Thoracic aorta (tissue), 2 donors: ENCODE measurements around the gene STIL. TPM values are rescaled to one million over a fixed set of nuclear protein-coding genes. Genes with fewer than 3 reads are reported as not detected.
"Not testable (repeated sequence)": the region's sequence is repeated elsewhere in the genome, so short reads cannot be mapped to it uniquely, and the experiment has no call there.

Experiments
- ATAC-seq: fragments of 150-250 bp; one replicate; pipeline ENCODE4 v1.8.0; 2017; ENCODE audit warnings: low read depth; ENCODE audit not compliant: insufficient number of reproducible peaks, low FRiP score
- DNase-seq: peaks from one replicate; pipeline ENCODE4 v3.0.0-alpha.2; 2020; ENCODE audit warnings: low spot score
- H3K27ac ChIP-seq, 2 donors: fragments of 200-600 bp; sonication (generic); 1 replicate in 1 of 2; 2 replicates in 1 of 2; pipeline ENCODE4 v1.5.1; 2016; ENCODE audit warnings: mild to moderate bottlenecking in 2 of 2, moderate library complexity in 2 of 2
- H3K27me3 ChIP-seq: fragments of 200-600 bp; sonication (generic); replicated peaks from 2 replicates; pipeline ENCODE4 v1.6.0; 2016; ENCODE audit warnings: mild to moderate bottlenecking; ENCODE audit not compliant: insufficient read depth
- H3K36me3 ChIP-seq: fragments of 200-600 bp; sonication (generic); one replicate; pipeline ENCODE4 v1.5.1; 2016
- H3K4me1 ChIP-seq, 2 donors: fragments of 200-600 bp; sonication (generic); 1 replicate in 1 of 2; 2 replicates in 1 of 2; pipeline versions ENCODE4 v1.5.1 to v1.6.0; 2016; ENCODE audit warnings: low read depth in 2 of 2, mild to moderate bottlenecking in 1 of 2; ENCODE audit not compliant: control insufficient read depth in 1 of 2
- H3K4me3 ChIP-seq: fragments of 200-600 bp; sonication (generic); 2 replicates; pipeline ENCODE4 v1.5.1; 2016; ENCODE audit warnings: mild to moderate bottlenecking
- H3K9me3 ChIP-seq: fragments of 200-600 bp; sonication (generic); 2 replicates; pipeline ENCODE4 v1.5.1; 2016
- total RNA-seq, 2 donors: library from RNA; depleted of rRNA; stranded (reverse); fragments of >200 nt; gene quantifications; one replicate each; pipeline versions ENCODE4 v1.1.0 to v1.2.3, GENCODE V29; 2016
- TF ChIP-seq, protein P1 (sequence below): fragments of 200-600 bp; sonication (generic); IDR thresholded peaks from one replicate; pipeline ENCODE4 v1.5.1; 2019; ENCODE audit warnings: antibody characterized with exemption

STIL gene
- total RNA-seq, 2 donors from 2014 or later, result 1.1 to 2.2 TPM

- DNase-seq (no peak), ATAC-seq (no peak)
- Histone ChIP-seq H3K27me3 (no peaks in the 10 kb centered on the region), H3K36me3 (no peaks in the 10 kb centered on the region), H3K4me3 (no peak overlapping the region), H3K9me3 (peaks cover 3% of the 10 kb centered on the region), H3K27ac (no peak overlapping the region), H3K4me1 (no peaks in the 10 kb centered on the region)
- TF ChIP-seq, protein P1, sequence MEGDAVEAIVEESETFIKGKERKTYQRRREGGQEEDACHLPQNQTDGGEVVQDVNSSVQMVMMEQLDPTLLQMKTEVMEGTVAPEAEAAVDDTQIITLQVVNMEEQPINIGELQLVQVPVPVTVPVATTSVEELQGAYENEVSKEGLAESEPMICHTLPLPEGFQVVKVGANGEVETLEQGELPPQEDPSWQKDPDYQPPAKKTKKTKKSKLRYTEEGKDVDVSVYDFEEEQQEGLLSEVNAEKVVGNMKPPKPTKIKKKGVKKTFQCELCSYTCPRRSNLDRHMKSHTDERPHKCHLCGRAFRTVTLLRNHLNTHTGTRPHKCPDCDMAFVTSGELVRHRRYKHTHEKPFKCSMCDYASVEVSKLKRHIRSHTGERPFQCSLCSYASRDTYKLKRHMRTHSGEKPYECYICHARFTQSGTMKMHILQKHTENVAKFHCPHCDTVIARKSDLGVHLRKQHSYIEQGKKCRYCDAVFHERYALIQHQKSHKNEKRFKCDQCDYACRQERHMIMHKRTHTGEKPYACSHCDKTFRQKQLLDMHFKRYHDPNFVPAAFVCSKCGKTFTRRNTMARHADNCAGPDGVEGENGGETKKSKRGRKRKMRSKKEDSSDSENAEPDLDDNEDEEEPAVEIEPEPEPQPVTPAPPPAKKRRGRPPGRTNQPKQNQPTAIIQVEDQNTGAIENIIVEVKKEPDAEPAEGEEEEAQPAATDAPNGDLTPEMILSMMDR, result no peak
These were observed 106.1 kb downstream of the STIL start for GRCh38 chr1:47207803-47208373.

- no peak overlapping the region for H3K27ac ChIP-seq
- DNase-seq (no peak), ATAC-seq (no peak)
- H3K9me3 ChIP-seq, result peaks cover 4% of the 10 kb centered on the region
- H3K36me3 ChIP-seq, result no peaks in the 10 kb centered on the region
- H3K27me3 ChIP-seq, result no peaks in the 10 kb centered on the region
- TF ChIP-seq, protein P1, result no peak
- H3K4me3 ChIP-seq, result no peak overlapping the region
- H3K4me1 ChIP-seq, result no peaks in the 10 kb centered on the region
These were observed 108.0 kb downstream of the STIL start for GRCh38 chr1:47205918-47206317.

DNA sequence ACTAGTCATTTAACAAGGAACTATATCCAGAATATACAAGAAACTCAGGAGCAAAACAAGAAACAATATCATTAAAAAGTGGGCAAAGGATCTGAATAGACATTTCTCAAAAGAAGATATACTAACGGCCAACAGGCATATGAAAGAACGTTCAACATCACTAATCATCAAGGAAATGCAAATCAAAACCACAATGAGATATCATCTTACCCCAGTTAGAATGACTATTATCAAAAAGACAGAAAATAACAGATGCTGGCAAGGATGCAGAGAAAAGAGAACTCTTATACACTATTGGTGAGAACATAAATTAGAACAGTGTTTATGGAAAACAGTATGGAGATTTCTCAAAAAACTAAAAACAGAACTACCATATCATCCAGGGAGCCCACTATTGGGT, 110.4 kb downstream of the STIL start:
- H3K27ac ChIP-seq, H3K9me3 ChIP-seq, H3K27me3 ChIP-seq, H3K4me3 ChIP-seq, H3K4me1 ChIP-seq, H3K36me3 ChIP-seq, ATAC-seq, DNase-seq: not testable (repeated sequence)

DNA sequence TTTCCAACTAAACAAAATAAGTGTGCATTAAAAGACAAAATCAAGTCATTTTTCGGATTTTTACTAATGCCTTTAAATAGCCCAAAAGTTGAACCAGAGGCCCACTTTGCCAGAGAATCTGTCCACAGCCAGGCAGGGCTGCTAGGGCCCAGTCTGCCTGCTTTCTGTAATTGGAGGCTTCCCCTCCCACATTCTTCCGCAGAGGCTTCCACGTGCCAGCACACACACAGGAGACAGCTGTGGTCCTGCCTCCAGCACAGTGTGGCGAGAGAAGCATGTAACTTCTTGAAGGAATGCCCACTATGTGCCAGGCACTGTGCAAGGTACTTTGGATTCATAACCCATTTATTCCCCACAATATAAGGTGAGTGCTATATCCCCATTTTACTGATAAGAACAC, 112.8 kb downstream of the STIL start:
- Histone ChIP-seq H3K9me3 (peaks cover 4% of the 10 kb centered on the region), H3K4me1 (no peaks in the 10 kb centered on the region), H3K27me3 (no peaks in the 10 kb centered on the region), H3K4me3 (no peak overlapping the region), H3K27ac (no peak overlapping the region), H3K36me3 (no peaks in the 10 kb centered on the region)
- no peak for DNase-seq
- TF ChIP-seq, protein P1, result no peak
- ATAC-seq, result no peak

Other genes with a start within 250 kb of the STIL start
- 1 to 10 TPM; 1.1 to 3.9 TPM for gene CYP4Z1, start 246.9 kb downstream of the STIL start, total RNA-seq
- gene CYP4A22, start 176.7 kb downstream of the STIL start, total RNA-seq, result not detected
- gene PDZK1IP1, start 124.1 kb downstream of the STIL start, total RNA-seq, result not detected
- gene TAL1, start 81.9 kb downstream of the STIL start, total RNA-seq, result 1 to 10 TPM; 2.4 to 3.0 TPM
- 100 to 1,000 TPM; 117 to 146 TPM for gene CMPK1, start 19.6 kb upstream of the STIL start, total RNA-seq
- under 1 TPM in 1 of 2 donors, not detected in 1; 0.28 TPM for gene FOXE3, start 102.1 kb upstream of the STIL start, total RNA-seq
- 1 to 10 TPM; 4.9 TPM for gene FOXD2, start 123.9 kb upstream of the STIL start, total RNA-seq